NCI-H1930 (cell line): Measurements from ENCODE around the gene NIBAN1.

Experiments
- DNase-seq, 2 experiments: peaks; one replicate each; lab custom pipeline; 2025; lab: John Stamatoyannopoulos, UW

Gene NIBAN1

DNA sequence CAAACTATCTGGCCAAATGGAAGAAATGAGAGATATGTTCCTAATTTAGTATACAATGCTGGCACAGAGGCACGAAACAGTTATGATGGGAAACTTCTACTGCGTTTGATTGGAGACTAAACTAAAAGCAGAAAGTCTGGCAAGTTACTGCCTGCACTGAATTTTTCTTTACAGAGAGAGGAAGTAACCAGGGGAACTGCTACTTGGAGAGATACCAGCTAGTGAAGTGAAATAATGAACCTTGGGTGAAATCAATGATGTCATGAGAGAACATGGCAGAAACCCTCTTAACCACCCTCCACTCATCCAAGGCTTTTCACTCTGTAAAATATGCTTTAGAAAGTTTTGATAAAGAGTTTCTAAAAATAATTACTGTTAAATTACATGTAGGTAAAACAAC lies 29.3 kb downstream of the NIBAN1 start:
- DNase-seq: no peak

- no peak for DNase-seq
Observed at GRCh38 chr1:184943998-184944397, 30.3 kb downstream of the NIBAN1 start.

- DNase-seq: no peak
Observed at GRCh38 chr1:184941735-184942134, 32.6 kb downstream of the NIBAN1 start.

GRCh38 chr1:184941410-184941733 lies 32.9 kb downstream of the NIBAN1 start:
- DNase-seq: no peak

DNA sequence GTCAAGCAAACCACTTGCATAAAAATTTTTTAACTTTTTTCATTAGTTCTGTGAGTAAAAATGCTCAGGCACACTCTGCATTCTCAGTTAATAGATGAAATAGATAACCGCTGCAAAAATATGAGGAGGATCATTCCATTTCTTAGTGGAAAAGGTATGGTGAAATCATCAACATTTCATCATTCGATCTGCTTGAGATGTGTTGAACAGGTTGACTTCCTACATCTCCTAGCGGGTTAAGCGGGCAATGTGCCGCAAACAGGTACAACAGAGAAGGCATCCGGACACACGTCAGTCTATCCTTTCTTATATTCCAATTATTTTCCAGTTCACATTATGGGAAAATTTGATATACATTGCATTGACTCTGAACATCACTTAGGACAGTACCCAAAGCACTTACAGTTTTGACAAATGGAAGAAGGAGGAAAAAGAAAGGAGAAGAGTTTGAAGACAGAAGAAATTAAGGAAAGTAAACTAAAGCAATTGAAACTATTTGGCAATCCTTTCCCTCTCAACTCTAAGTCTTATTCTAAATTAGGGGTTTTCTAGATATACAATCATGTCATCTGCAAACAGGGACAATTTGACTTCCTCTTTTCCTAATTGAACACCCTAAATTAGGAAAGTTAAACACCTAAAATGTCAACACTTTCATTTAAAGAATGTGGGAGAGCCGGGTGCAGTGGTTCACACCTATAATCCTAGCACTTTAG lies 33.5 kb downstream of the NIBAN1 start:
- DNase-seq: no peak

GRCh38 chr1:184940226-184940625 lies 34.1 kb downstream of the NIBAN1 start:
- DNase-seq: no peak

DNA sequence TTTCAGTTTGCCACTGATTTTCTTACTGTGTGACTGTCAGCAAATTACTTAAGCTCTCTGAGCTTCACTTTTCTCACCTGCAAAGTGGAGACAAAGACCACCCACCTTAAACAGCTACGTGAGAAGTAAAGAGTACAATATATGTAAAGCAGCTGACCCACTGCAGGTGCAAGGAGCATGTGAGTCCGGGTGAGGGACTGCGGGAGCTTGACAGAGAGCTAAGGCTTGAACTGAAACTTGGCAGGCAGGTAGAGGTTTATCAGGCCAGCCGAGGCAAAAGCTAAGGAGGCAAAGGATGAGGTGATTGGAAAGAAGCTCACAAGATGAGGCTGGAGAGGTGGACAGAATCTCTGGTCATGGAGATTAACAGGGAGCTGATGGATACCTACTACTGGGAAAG lies 36.6 kb downstream of the NIBAN1 start:
- no peak for DNase-seq

DNA sequence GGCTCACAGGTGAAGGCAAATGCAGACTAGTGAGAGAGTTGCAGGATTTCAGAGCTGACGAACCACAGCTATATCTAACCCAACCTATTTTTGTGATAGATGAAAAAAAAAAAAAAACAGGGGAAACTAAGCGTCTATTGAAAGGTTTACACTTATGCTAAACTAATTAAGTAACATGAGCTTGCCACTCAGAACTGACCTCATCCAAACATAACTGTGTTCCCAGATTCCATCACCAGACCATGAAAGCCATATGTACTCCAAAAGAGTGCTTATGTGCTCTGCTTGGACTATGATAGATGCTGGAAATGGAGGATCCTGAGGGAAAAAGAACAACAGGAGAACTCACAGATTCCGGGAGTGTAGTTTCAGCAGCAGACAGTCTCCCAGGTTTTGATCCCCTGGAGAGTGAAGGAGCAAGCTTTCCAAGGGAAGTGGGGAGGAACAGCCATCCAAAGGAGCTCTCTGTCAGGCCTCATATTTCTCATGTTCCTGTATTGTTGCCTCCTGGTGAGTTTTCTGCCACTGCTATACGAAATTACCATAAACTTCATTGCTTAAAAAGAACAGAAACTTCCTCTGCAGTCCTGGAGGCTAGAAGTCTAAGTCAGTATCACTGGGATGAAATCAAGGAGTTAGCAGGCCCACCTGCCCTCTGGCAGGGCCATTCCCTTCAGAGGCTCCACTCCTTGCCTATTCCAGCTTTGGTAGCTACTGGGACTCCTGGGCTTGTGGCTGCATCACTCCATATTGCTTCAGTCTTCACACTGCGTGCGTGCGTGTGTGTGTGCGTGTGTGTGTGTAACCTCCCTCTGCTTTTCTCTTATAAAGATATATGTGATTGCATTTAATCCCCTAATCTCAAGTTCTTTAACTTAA lies 38.1 kb downstream of the NIBAN1 start:
- no peak for DNase-seq

DNA sequence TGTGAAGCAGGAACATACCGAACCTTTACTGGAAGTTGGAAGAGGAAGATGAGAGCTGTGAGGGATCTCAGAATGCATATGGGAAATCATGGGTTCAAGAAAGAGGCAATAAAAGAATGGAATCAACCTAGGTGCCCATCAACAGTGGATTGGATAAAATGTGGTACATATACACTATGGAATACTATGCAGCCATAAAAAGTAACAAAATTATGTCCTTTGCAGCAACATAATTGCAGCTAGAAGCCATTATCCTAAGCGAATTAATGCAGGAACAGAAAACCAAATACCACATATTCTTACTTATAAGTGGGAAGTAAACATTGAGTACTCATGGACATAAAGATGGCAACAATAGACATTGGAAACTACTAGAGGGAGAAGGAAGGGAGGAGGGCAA lies 40.4 kb downstream of the NIBAN1 start:
- DNase-seq: no peak

DNA sequence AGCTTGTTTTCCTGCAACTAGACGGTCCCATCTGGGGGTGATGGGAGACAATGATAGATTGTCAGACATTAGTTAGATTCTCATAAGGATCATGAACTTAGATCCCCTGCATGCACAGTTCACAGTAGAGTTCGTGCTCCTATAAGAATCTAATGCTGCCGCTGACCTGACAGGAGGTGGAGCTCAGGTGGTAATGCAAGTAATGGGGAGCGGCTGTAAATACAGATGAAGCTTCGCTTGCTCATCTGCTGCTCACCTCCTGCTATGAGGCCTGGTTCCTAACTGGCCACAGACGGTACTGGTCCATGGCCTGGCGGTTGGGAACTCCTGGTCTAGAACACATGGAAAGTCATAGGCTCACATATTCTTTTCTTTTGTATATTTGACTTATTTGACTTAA lies 42.0 kb downstream of the NIBAN1 start:
- DNase-seq: no peak

DNA sequence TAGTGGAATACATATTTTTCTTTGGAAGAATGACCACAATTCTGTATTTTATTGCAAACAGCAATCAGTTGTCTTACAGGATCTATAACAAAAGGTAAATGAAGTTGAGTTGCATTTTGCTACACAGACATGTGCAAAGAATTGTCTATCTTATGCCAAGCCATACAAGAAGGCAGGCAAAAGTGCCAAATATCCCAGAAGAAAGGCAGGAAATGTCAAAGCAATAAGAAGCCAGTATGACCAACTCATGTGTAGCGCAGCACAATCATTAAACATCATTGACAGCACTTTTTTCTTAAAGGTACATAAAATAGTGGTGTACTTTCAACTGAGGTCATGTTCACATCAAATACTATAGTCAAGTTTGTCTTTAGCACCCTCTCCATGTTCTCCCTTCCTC lies 42.7 kb downstream of the NIBAN1 start:
- DNase-seq: no peak

- no peak for DNase-seq
Observed at GRCh38 chr1:184930645-184931044, 43.7 kb downstream of the NIBAN1 start.

DNA sequence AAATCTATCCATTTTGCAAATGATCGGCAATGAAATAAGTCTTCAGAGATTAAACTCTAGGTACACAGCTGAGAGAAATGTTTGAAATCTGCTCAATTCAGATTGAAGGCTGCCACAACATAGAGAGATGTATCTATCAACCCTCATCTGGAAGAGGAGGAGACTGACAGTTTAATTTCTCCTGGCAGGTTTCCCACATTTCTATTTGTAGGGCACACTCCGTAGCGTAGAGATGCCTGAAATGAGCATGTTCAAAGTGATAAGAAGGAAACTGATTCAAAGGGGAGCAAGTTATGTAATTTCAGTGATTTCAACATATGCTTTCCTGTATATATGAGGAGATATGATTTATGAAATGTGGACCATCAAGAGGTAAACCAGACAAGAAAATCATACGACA lies 44.1 kb downstream of the NIBAN1 start:
- no peak for DNase-seq

- DNase-seq: no peak
Observed at GRCh38 chr1:184929711-184930202, 44.6 kb downstream of the NIBAN1 start.

- DNase-seq: no peak
Observed at GRCh38 chr1:184928394-184928793, 45.9 kb downstream of the NIBAN1 start.
